GM19395 (cell line): Measurements from ENCODE around the gene UBE2E3.
"Not testable (repeated sequence)": the region's sequence is repeated elsewhere in the genome, so short reads cannot be mapped to it uniquely, and the experiment has no call there.

Source experiments
- ATAC-seq: cut with Tn5 transposase; IDR thresholded peaks from one replicate; pipeline ENCODE4 v1.9.1; 2021; ENCODE audit warnings: mild to moderate bottlenecking, moderate library complexity; ENCODE audit not compliant: unreplicated experiment

UBE2E3 gene

GRCh38 chr2:181025004-181025403 lies 44.6 kb downstream of the UBE2E3 start:
- ATAC-seq: no peak

DNA sequence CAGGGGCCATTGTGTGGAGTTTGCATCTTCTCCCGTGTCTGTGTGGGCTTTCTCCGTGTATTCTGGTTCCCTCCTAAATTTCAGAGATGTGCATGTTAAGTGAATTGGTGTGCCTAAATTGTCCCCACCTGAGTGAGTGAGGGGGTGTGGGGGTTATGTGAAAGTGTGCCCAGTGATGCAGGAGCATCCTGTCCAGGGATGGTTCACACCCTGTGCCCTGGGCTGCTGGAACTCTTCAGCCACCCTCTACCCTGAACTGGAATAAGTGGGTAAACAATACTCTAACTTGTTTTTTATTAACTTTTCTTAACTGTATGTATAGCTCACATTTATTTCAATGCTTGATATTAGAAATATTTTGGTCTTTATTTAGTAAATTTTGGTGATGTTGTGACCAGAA lies 56.0 kb downstream of the UBE2E3 start:
- ATAC-seq: peak; percentile 75

DNA sequence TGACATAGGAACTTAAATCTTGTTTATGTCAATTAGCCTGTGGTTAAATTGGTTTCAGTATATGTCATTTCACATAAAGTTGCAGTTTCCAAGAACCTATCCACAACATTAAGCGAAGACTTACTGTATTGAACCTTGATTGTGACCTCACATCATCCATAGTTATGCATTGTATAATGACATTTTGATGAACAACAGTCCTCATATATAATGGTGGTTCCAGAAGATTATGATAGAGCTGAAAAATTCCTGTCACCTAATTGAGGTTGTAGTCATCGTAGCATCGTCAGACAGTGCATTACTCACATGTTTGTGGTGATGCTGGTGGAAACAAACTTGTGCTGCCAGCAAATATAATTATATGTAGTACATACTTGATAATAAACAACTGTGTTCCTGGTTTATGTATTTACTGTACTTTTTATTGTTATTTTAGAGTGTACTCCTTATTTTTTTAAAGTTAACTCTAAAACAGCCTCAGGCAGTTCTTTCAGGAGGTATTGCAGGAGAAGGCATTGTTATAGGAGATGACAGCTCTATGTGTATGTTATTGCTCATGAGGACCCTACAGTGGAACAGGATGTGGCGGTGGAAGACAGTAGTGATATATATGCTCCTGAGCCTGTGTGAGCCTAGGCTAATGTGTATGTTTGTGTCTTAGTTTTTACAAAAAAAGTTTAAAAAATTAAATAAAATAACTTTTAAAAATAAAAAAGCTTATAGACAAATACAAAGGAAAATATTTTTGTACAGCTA lies 56.6 kb downstream of the UBE2E3 start:
- ATAC-seq: peak; percentile 83

GRCh38 chr2:181037922-181038321 lies 57.5 kb downstream of the UBE2E3 start:
- ATAC-seq: no peak

GRCh38 chr2:181038796-181039195 lies 58.4 kb downstream of the UBE2E3 start:
- ATAC-seq: no peak

- not testable (repeated sequence) for ATAC-seq
Measured at GRCh38 chr2:181040839-181041238, 60.4 kb downstream of the UBE2E3 start.

GRCh38 chr2:181041661-181042060 lies 61.3 kb downstream of the UBE2E3 start:
- ATAC-seq: no peak

GRCh38 chr2:181042706-181043105 lies 62.3 kb downstream of the UBE2E3 start:
- no peak for ATAC-seq

- peak; percentile 71 for ATAC-seq
Measured at GRCh38 chr2:181046833-181047232, 66.4 kb downstream of the UBE2E3 start.

- no peak for ATAC-seq
Measured at GRCh38 chr2:181047829-181048228, 67.4 kb downstream of the UBE2E3 start.

- peak; percentile 46 for ATAC-seq
Measured at GRCh38 chr2:181051861-181052522, 71.6 kb downstream of the UBE2E3 start.

- peak; percentile 59 for ATAC-seq
Measured at GRCh38 chr2:181052523-181052891, 72.1 kb downstream of the UBE2E3 start.

DNA sequence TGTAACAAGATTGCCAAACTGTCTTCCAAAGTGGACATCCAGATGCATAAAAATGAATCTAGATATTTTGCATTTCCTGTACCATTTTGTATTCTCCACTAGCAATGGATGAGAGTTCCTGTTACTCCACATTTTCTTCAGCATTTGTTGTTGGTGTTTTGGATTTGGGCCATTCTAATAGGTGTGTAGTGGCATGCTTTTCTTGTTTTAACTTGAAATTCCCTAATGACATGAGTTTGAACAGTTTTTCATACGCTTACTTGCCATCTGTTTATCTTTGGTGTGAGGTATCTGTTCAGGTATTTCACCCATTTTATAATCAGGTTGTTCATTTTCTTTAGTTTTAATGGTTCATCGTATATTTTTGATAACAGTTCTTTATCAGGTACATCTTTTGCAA lies 73.9 kb downstream of the UBE2E3 start:
- ATAC-seq: no peak

DNA sequence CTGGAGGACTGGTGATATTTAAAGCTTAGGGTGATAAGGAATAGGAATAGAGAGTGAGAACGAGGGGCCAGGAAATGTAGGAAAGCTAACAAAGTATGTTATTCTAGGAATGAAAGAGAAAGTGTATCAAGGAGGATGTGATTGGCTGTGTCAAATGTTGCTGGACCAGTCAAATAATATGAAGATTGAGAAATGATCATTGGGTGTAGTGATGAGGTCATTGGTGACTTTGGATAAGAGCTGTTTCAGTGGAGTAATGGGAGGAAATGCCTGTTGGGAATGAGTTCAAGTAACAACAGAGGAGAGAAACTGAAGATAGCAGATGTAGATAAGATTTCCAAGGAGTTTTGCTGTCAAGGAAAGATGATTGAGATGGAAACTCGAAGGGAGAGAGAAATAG lies 74.4 kb downstream of the UBE2E3 start:
- ATAC-seq: no peak

DNA sequence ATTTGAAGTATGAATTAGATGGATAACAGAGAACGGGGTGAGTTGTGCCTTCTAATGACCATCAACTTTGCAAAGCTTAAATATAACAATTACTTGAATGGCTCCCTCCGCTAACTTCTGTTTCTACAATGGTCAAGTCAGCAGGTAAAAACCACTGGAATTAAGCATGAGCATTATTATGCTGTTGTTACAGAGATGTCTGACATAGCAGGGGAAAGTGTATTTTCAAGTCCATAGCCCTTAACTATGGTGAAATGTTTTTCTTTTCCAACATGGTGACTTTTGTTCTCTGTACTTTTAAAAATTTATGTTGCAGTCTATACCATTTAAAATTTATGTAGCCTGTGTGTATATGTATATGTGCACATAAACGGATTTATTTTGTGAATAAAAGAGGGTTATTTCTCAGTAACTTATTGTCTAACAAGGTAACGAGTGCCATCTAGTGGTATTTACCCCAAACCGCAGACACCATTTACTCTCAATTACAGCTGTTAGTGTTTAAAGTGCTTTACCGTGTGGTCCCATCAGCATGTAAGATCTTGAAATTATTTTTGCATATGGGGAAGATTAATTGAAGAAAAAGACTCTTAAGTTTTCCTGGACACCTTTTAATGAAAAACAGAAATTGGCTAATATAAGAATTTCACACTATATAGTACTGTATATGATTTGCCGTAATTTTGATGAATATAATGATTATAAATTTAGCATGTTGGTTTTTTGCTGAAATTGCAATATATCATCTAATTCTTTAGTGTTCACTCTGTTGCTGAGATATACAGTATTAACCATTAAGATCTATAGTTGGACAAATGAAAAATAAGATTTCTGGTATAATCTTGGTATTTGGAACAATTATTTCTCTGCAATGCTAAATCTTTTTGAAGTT lies 78.2 kb downstream of the UBE2E3 start:
- ATAC-seq: peak; percentile 84

DNA sequence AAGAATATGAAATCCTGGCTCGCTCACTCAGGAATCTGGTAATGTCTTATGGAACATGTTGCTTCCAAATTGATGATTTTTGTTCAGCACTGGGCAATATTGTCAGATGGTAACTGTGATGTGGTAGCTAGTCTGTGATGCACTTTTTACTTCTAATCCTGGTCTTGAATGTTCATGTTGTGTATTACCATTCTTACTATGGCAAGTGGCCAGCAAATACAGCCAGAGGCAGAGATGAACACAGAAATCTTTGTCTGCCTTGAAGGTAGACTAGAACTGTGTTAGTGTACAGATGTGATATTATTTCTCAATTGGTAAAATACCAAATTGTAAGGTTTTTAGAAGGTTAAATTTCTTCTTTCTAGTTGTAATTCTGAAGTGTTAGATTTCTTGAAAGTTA lies 83.3 kb downstream of the UBE2E3 start:
- ATAC-seq: no peak

DNA sequence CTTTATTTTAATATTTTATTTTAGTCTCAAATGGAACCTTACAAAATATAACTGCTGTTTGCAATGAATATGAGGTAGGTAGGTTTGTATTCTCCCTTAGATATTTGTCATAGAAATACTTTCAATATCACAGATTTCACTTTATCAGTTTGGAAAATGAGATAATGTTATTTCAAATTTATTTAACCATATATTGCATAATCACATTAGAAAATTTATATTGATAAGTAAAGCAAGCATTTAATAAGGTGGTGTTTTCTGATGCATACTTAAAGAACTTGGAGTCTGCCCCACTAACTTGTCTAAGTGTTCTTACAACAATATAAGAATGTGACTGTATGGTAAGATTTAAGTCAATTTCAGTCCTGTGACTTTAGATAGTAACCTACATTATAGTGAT lies 85.1 kb downstream of the UBE2E3 start:
- ATAC-seq: no peak

GRCh38 chr2:181066333-181066732 lies 85.9 kb downstream of the UBE2E3 start:
- no peak for ATAC-seq

- ATAC-seq: no peak
Measured at GRCh38 chr2:181070119-181070835, 89.9 kb downstream of the UBE2E3 start.

- ATAC-seq: no peak
Measured at GRCh38 chr2:181070836-181071200, 90.4 kb downstream of the UBE2E3 start.
